ENCODE data around the gene SOX6.

GRCh38 chr11:15942936-15943335 lies 413.4 kb downstream of the SOX6 start:
- TF ChIP-seq CTCF (conservative IDR thresholded peaks at IDR 0.05) = no peak
- TF ChIP-seq EZH2 (IDR thresholded peaks at IDR 0.05; ENCODE audit: low read depth) = no peak
